ENCODE results near the gene DUSP2. TPM values are rescaled to one million over a fixed set of nuclear protein-coding genes. Genes with fewer than 3 reads are reported as not detected.

DUSP2 gene
- total RNA-seq, 4 donors from 2014 or later, result 26.0 to 124 (median 74.1) TPM

DNA sequence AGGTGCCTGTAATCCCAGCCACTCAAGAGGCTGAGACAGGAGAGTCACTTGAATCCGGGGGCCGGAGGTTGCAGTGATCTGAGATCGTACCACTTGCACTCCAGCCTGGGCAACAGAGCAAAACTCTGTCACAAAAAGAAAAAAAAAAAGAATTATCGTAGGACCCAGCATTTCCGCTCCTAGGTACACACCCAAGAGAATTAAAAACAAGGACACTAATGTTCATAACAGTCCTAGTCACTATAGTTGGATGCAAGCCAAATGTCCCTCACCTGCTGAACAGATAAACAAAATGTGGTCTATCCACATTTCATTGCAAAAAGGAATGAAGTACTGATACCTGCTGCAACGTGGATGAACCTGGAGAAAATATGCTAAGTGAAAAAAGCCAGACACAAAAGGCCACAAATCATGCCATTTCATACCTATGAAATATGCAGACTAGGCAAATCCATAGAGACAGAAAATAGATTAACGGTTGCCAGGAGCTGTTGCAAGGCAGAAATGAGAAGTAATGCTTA lies 50.1 kb downstream of the DUSP2 start:
- TF ChIP-seq, protein P1, sequence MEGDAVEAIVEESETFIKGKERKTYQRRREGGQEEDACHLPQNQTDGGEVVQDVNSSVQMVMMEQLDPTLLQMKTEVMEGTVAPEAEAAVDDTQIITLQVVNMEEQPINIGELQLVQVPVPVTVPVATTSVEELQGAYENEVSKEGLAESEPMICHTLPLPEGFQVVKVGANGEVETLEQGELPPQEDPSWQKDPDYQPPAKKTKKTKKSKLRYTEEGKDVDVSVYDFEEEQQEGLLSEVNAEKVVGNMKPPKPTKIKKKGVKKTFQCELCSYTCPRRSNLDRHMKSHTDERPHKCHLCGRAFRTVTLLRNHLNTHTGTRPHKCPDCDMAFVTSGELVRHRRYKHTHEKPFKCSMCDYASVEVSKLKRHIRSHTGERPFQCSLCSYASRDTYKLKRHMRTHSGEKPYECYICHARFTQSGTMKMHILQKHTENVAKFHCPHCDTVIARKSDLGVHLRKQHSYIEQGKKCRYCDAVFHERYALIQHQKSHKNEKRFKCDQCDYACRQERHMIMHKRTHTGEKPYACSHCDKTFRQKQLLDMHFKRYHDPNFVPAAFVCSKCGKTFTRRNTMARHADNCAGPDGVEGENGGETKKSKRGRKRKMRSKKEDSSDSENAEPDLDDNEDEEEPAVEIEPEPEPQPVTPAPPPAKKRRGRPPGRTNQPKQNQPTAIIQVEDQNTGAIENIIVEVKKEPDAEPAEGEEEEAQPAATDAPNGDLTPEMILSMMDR (IDR thresholded peaks at IDR 0.05), result no peak
- TF ChIP-seq EP300 (IDR thresholded peaks at IDR 0.05) (no peak), POLR2A (IDR thresholded peaks at IDR 0.05) (no peak), POLR2AphosphoS5 (IDR thresholded peaks at IDR 0.05) (no peak)
- Histone ChIP-seq H3K36me3 (no peaks in the 10 kb centered on the region), H3K4me3 (no peak overlapping the region), H3K4me1 (peaks cover 14% of the 10 kb centered on the region), H3K9me3 (no peaks in the 10 kb centered on the region), H3K27ac (no peak overlapping the region), H3K27me3 (no peaks in the 10 kb centered on the region)
- DNase-seq (ENCODE audit: low spot score in 2 of 2), result no peak
- 62% methylated on average over 7 of the region's 7 CpGs for WGBS

DNA sequence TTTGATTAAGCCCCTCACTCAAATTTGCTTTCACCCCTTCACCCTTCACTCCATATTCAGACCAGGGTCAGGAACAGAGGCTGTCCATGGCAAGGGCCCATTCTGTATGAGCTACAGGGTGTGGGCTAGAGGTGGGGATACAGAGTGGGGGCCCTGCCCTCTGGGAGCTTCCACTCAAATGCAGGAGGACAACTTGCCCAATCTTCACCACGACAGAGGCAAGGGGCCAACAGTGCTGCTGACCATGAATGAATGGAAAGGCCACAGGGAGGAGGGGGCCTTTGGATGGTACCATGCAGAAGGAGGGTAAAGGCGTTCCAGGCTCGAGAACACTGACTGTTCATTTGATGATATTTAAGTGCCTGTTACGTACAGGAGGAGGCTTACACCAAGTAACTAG lies 51.7 kb downstream of the DUSP2 start:
- Histone ChIP-seq H3K4me3 (no peak overlapping the region), H3K36me3 (no peaks in the 10 kb centered on the region), H3K4me1 (peaks cover 14% of the 10 kb centered on the region), H3K9me3 (no peaks in the 10 kb centered on the region), H3K27me3 (no peaks in the 10 kb centered on the region), H3K27ac (no peak overlapping the region)
- WGBS, result 94% methylated on average over 4 of the region's 4 CpGs
- peak in 1 of 2 donors; percentile 50 for DNase-seq (ENCODE audit: low spot score in 2 of 2)
- TF ChIP-seq, protein P1 (IDR thresholded peaks at IDR 0.05), result no peak
- TF ChIP-seq POLR2A (IDR thresholded peaks at IDR 0.05), result no peak
- TF ChIP-seq EP300 (IDR thresholded peaks at IDR 0.05), result no peak
- no peak for TF ChIP-seq POLR2AphosphoS5 (IDR thresholded peaks at IDR 0.05)

Other genes with a start within 250 kb of the DUSP2 start
- gene ANKRD36C, start 153.6 kb downstream of the DUSP2 start, total RNA-seq, result 100 to 1,000 TPM in 1 of 4 donors, 10 to 100 TPM in 3; 11.8 to 113 (median 22.3) TPM
- 1 to 10 TPM; 1.5 to 2.9 (median 2.0) TPM for gene GPAT2, start 110.5 kb downstream of the DUSP2 start, total RNA-seq
- gene ADRA2B, start 28.9 kb downstream of the DUSP2 start, total RNA-seq, result 1 to 10 TPM in 2 of 4 donors, under 1 TPM in 2; 0.93 to 3.6 (median 1.2) TPM
- gene ASTL, start 6.9 kb downstream of the DUSP2 start, total RNA-seq, result 1 to 10 TPM in 1 of 4 donors, under 1 TPM in 1, not detected in 2; 0.87 to 1.7 TPM
- 10 to 100 TPM; 69.4 to 92.4 (median 76.8) TPM for gene STARD7, start 63.4 kb upstream of the DUSP2 start, total RNA-seq
- gene TMEM127, start 120.6 kb upstream of the DUSP2 start, total RNA-seq, result 10 to 100 TPM; 39.3 to 66.5 (median 53.9) TPM
- 100 to 1,000 TPM; 107 to 143 (median 110) TPM for gene CIAO1, start 120.8 kb upstream of the DUSP2 start, total RNA-seq
- 100 to 1,000 TPM in 3 of 4 donors, 10 to 100 TPM in 1; 75.8 to 150 (median 110) TPM for gene SNRNP200, start 160.1 kb upstream of the DUSP2 start, total RNA-seq
- 1 to 10 TPM in 3 of 4 donors, under 1 TPM in 1; 0.86 to 2.6 (median 2.2) TPM for gene ITPRIPL1, start 179.9 kb upstream of the DUSP2 start, total RNA-seq
- 1 to 10 TPM; 1.7 to 3.9 (median 2.6) TPM for gene NCAPH, start 190.3 kb upstream of the DUSP2 start, total RNA-seq